ENCODE results near the gene GLI3.

The GLI3 gene

DNA sequence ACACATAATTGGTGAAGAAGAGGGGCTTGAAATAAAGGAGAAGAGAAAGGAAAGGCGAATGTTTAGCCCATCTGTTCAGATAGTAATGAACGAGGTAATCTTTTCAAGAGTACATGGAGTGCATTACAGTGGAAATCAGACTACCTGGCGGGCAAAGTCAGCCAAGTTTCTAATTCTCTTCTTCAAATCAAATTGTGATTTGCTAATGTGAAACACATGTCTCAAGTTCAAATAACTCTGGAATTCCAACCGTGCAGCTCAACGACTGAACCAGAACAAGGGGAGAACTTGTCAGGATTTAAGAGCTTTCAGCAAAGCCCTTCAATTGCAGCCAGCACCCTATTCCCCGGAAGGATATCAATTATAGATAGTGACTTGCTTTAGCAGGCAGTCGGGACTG lies 216.9 kb downstream of the GLI3 start:
- no peak overlapping the region for H3K4me3 ChIP-seq (ENCODE audit: low read depth, low read length)
- ChIA-PET CTCF (no interaction called here), POLR2A (no interaction called here)
- TF ChIP-seq CTCF (IDR thresholded peaks at IDR 0.05; ENCODE audit: insufficient read depth, low read length, missing control alignments) = no peak
- no peak for DNase-seq (ENCODE audit: low read depth, low spot score)

DNA sequence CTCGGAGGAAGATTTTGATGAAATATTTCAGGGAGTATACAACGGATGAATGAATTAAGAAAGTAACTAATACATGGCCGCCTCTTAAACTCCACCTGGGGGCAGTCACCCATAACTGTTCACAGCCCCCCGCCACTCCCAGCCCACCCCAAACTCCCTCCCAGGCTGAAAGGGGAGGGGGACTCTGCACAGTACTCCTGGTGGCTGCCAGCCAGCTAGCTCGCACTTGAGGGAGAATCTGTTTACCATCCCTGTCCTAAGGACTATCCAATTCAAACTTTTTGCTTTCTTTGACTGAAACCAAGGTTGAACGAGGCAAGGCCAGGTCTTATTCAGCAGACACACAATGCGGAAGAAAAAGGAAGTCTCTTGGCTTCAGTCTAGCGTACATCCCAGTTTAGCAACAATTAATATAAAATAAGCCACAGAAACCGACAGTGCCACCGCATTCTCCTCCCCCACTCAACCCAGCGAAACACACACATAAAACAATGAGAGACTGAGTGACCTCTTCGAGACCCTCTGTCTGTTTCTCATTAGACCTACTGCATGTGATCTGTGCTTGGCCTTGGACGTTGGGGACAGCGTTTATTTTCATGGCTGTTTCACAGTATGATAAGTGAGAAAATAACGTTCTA lies 219.5 kb downstream of the GLI3 start:
- no peak overlapping the region for H3K4me3 ChIP-seq (ENCODE audit: low read depth, low read length)
- TF ChIP-seq CTCF (IDR thresholded peaks at IDR 0.05; ENCODE audit: insufficient read depth, low read length, missing control alignments) = no peak
- CTCF ChIA-PET = interaction anchor here (1.2 kb wide), 1 partner anchor 18 kb away, joined by 3 read pairs; no protein-coding TSS in a partner anchor
- POLR2A ChIA-PET = interaction anchor here (0.7 kb wide), 1 partner anchor 865 kb away, joined by 3 read pairs; no protein-coding TSS in a partner anchor
- DNase-seq (ENCODE audit: low read depth, low spot score) = no peak

- TF ChIP-seq CTCF (IDR thresholded peaks at IDR 0.05; ENCODE audit: insufficient read depth, low read length, missing control alignments) = no peak
- POLR2A ChIA-PET = interaction anchor here (0.7 kb wide), 1 partner anchor 866 kb away, joined by 3 read pairs; no protein-coding TSS in a partner anchor
- CTCF ChIA-PET = interaction anchor here (1.2 to 2.6 kb wide), 3 partner anchors 19 to 40 kb away, joined by 3 to 7 read pairs (median 3); no protein-coding TSS in a partner anchor
- DNase-seq (ENCODE audit: low read depth, low spot score) = no peak
- no peak overlapping the region for H3K4me3 ChIP-seq (ENCODE audit: low read depth, low read length)
Measured at GRCh38 chr7:42016517-42016916, 220.5 kb downstream of the GLI3 start.

DNA sequence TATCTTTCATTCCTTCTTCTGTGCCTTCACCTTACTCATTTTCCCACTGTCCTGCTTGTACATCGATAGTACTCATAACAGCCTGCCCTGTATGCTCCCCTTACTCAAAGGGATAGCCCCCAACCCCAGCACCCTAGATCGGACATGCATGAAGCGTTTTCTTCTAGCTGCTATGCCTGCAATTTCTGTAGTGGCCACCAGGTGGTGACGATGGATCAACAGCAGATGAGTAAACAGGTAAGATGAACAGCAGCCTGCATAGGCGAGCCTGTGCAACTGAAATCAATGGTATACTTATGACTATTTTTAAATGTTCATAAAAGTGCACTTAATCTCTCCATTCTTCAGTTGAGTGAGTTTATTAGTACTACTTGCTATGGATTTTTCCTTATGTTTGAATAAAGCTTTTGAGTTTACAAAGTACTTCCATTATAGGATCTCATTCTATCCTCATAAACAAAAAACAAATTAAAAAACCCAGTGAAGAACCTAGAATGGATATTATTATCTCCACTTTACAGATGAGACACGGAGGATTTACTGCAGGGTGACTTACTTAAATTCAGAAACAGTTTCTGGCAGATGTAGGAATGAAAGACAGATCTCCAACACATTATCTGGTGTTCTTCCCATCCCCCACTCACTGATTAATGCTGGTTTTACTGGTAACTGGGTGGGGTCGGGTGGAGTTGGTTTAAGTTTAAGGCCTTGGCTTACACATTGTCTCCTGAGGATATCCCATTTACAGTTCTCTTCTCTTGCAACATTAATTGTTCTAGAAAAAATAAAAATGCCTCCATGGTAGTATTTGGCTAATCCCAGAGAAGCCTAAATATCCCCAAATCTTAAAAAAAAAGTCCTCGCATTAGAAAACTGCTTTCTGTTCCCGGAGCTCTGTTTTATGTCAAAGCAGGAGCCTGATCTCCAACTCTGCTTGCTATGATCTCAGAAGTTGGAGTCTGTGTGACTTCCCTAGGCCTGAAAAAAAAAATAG lies 222.1 kb downstream of the GLI3 start:
- peak; percentile 56 for TF ChIP-seq CTCF (IDR thresholded peaks at IDR 0.05; ENCODE audit: insufficient read depth, low read length, missing control alignments)
- no peak for DNase-seq (ENCODE audit: low read depth, low spot score)
- CTCF ChIA-PET = interaction anchor here (0.7 to 2.6 kb wide), 9 partner anchors 12 to 210 kb away, joined by 3 to 7 read pairs (median 3); no protein-coding TSS in a partner anchor
- no peak overlapping the region for H3K4me3 ChIP-seq (ENCODE audit: low read depth, low read length)
- POLR2A ChIA-PET = no interaction called here

DNA sequence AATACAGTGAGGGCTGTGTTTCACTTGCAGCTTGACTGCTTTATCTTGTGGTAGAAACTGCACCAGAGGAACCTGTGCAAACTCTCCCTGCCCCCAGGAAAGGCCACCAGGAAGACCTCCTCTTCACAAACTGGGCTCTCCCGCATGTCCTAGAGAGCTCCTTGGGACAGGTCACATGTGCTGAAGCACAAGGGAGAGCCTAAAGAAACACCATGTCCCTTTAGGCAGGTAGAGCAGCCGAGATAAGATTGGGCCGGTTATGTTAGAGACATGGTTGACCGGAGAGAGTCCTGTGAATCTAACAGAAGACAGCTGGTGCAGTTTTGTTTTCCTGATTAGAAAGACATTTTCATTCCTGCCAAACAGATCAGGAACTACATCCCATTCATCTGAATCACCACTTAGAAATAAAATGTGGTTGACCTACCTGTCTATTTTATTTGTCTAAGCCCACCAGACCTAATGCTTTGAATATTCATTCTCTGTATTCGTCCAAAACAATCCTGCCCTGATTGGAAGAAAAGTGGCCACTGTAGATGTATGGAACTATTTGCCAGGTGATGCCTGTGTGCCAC lies 224.1 kb downstream of the GLI3 start:
- H3K4me3 ChIP-seq (ENCODE audit: low read depth, low read length) = no peak overlapping the region
- no peak for TF ChIP-seq CTCF (IDR thresholded peaks at IDR 0.05; ENCODE audit: insufficient read depth, low read length, missing control alignments)
- ChIA-PET POLR2A (interaction anchor here (0.6 kb wide), 2 partner anchors 23 to 325 kb away, joined by 3 to 5 read pairs; no protein-coding TSS in a partner anchor), CTCF (interaction anchor here (1.2 kb wide), 1 partner anchor 11 kb away, joined by 3 read pairs; no protein-coding TSS in a partner anchor)
- no peak for DNase-seq (ENCODE audit: low read depth, low spot score)
